ENCODE results near the gene SPATS2.

Gene SPATS2

GRCh38 chr12:49456131-49456679 lies 88.9 kb downstream of the SPATS2 start:
- TF ChIP-seq, protein P1, sequence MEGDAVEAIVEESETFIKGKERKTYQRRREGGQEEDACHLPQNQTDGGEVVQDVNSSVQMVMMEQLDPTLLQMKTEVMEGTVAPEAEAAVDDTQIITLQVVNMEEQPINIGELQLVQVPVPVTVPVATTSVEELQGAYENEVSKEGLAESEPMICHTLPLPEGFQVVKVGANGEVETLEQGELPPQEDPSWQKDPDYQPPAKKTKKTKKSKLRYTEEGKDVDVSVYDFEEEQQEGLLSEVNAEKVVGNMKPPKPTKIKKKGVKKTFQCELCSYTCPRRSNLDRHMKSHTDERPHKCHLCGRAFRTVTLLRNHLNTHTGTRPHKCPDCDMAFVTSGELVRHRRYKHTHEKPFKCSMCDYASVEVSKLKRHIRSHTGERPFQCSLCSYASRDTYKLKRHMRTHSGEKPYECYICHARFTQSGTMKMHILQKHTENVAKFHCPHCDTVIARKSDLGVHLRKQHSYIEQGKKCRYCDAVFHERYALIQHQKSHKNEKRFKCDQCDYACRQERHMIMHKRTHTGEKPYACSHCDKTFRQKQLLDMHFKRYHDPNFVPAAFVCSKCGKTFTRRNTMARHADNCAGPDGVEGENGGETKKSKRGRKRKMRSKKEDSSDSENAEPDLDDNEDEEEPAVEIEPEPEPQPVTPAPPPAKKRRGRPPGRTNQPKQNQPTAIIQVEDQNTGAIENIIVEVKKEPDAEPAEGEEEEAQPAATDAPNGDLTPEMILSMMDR (IDR thresholded peaks at IDR 0.05; ENCODE audit: low read depth, low read length), result no peak
- no peak overlapping the region for H3K4me3 ChIP-seq (replicated peaks in 1 of 2; ENCODE audit: low read depth in 2 of 2, low read length in 2 of 2)
- no peak for DNase-seq (ENCODE audit: low read depth in 2 of 2)

GRCh38 chr12:49458816-49459215 lies 91.6 kb downstream of the SPATS2 start:
- no peak for DNase-seq (ENCODE audit: low read depth in 2 of 2)
- TF ChIP-seq, protein P1 (IDR thresholded peaks at IDR 0.05; ENCODE audit: low read depth, low read length), result no peak
- no peak overlapping the region for H3K4me3 ChIP-seq (replicated peaks in 1 of 2; ENCODE audit: low read depth in 2 of 2, low read length in 2 of 2)

DNA sequence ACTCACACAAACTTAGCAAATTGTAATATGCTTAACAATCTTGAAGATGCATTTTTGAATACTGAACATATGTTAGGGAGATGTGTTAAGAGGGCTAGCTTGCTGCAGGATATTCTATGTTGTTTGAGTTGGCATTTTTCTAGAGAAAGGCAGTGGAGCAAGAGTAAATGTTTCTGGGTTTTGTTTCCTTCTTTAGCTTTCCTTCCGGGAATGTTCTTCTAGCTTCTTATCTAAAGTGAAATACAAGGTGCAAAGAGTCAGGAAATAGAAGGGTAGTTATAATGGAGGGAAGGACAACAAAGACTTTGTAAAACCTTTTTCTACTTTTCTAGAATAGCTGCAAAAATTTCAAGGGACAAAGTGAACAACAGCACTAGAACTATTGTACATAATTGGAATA lies 94.0 kb downstream of the SPATS2 start:
- no peak overlapping the region for H3K4me3 ChIP-seq (replicated peaks in 1 of 2; ENCODE audit: low read depth in 2 of 2, low read length in 2 of 2)
- TF ChIP-seq, protein P1 (IDR thresholded peaks at IDR 0.05; ENCODE audit: low read depth, low read length), result no peak
- peak in 1 of 2 donors; percentile 13 for DNase-seq (ENCODE audit: low read depth in 2 of 2)

GRCh38 chr12:49462083-49462744 lies 95.0 kb downstream of the SPATS2 start:
- TF ChIP-seq, protein P1 (IDR thresholded peaks at IDR 0.05; ENCODE audit: low read depth, low read length), result no peak
- H3K4me3 ChIP-seq (replicated peaks in 1 of 2; ENCODE audit: low read depth in 2 of 2, low read length in 2 of 2), result no peak overlapping the region
- DNase-seq (ENCODE audit: low read depth in 2 of 2), result no peak

DNA sequence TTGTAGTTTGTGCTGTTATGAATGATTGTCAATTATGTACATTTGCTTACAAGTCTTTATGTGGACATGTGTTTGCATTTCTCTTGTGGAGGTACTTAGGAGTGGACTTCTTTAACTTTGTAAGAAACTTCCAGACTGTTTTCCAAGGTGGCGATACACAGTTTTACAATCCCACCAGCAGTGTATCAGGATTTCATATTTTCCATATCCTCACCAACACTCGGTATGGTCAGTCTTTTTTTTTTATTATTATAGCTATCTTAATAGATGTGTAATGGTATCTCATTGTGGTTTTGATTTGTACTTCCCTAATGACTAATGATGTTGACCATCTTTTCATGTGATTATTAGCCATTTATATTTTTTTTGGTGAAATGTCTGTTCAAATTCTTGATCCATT lies 97.9 kb downstream of the SPATS2 start:
- TF ChIP-seq, protein P1 (IDR thresholded peaks at IDR 0.05; ENCODE audit: low read depth, low read length), result no peak
- no peak for DNase-seq (ENCODE audit: low read depth in 2 of 2)
- H3K4me3 ChIP-seq (replicated peaks in 1 of 2; ENCODE audit: low read depth in 2 of 2, low read length in 2 of 2), result no peak overlapping the region

GRCh38 chr12:49470986-49471385 lies 103.7 kb downstream of the SPATS2 start:
- TF ChIP-seq, protein P1 (IDR thresholded peaks at IDR 0.05; ENCODE audit: low read depth, low read length), result no peak
- no peak for DNase-seq (ENCODE audit: low read depth in 2 of 2)
- no peak overlapping the region for H3K4me3 ChIP-seq (replicated peaks in 1 of 2; ENCODE audit: low read depth in 2 of 2, low read length in 2 of 2)
